ENCODE data around the gene DR1. TPM values are rescaled to one million over a fixed set of nuclear protein-coding genes. Genes with fewer than 3 reads are reported as not detected.

The DR1 gene
- total RNA-seq, 1 donor from 2014 or later, result 103 TPM

- no peak for DNase-seq (ENCODE audit: low spot score)
- Mint-ChIP-seq H3K36me3 (ENCODE audit: low read depth) (no peaks in the 10 kb centered on the region), H3K27me3 (ENCODE audit: low read depth) (no peaks in the 10 kb centered on the region), H3K4me1 (ENCODE audit: low read depth) (peaks cover 3% of the 10 kb centered on the region), H3K27ac (no peak overlapping the region), H3K4me3 (ENCODE audit: low read depth) (no peak overlapping the region), H3K9me3 (no peaks in the 10 kb centered on the region)
- intact Hi-C loops (cut with micrococcal nuclease), result no loop called here
Observed at GRCh38 chr1:93324486-93325464, 20.9 kb upstream of the DR1 start.

- H3K9me3 Mint-ChIP-seq, result no peaks in the 10 kb centered on the region
- H3K27me3 Mint-ChIP-seq (ENCODE audit: low read depth), result no peaks in the 10 kb centered on the region
- no peak overlapping the region for H3K27ac Mint-ChIP-seq
- intact Hi-C loops (cut with micrococcal nuclease), result no loop called here
- H3K4me1 Mint-ChIP-seq (ENCODE audit: low read depth), result peaks cover 3% of the 10 kb centered on the region
- no peak for DNase-seq (ENCODE audit: low spot score)
- peaks cover 4% of the 10 kb centered on the region for H3K36me3 Mint-ChIP-seq (ENCODE audit: low read depth)
- no peak overlapping the region for H3K4me3 Mint-ChIP-seq (ENCODE audit: low read depth)
Observed at GRCh38 chr1:93328809-93329760, 16.6 kb upstream of the DR1 start.

GRCh38 chr1:93330196-93330595, 15.5 kb upstream of the DR1 start:
- Mint-ChIP-seq H3K9me3 (no peaks in the 10 kb centered on the region), H3K27me3 (ENCODE audit: low read depth) (no peaks in the 10 kb centered on the region), H3K36me3 (ENCODE audit: low read depth) (peaks cover 4% of the 10 kb centered on the region), H3K4me1 (ENCODE audit: low read depth) (no peaks in the 10 kb centered on the region), H3K27ac (no peak overlapping the region), H3K4me3 (ENCODE audit: low read depth) (no peak overlapping the region)
- intact Hi-C loops (cut with micrococcal nuclease), result no loop called here
- no peak for DNase-seq (ENCODE audit: low spot score)

GRCh38 chr1:93330617-93331016, 15.1 kb upstream of the DR1 start:
- H3K36me3 Mint-ChIP-seq (ENCODE audit: low read depth), result peaks cover 4% of the 10 kb centered on the region
- H3K4me3 Mint-ChIP-seq (ENCODE audit: low read depth), result no peak overlapping the region
- intact Hi-C loops (cut with micrococcal nuclease), result no loop called here
- H3K27ac Mint-ChIP-seq, result no peak overlapping the region
- no peaks in the 10 kb centered on the region for H3K4me1 Mint-ChIP-seq (ENCODE audit: low read depth)
- no peak for DNase-seq (ENCODE audit: low spot score)
- H3K9me3 Mint-ChIP-seq, result no peaks in the 10 kb centered on the region
- no peaks in the 10 kb centered on the region for H3K27me3 Mint-ChIP-seq (ENCODE audit: low read depth)

GRCh38 chr1:93331412-93331811, 14.3 kb upstream of the DR1 start:
- intact Hi-C loops (cut with micrococcal nuclease), result no loop called here
- no peak for DNase-seq (ENCODE audit: low spot score)
- Mint-ChIP-seq H3K27ac (no peak overlapping the region), H3K4me1 (ENCODE audit: low read depth) (peaks cover 6% of the 10 kb centered on the region), H3K36me3 (ENCODE audit: low read depth) (peaks cover 7% of the 10 kb centered on the region), H3K4me3 (ENCODE audit: low read depth) (no peak overlapping the region), H3K27me3 (ENCODE audit: low read depth) (no peaks in the 10 kb centered on the region), H3K9me3 (no peaks in the 10 kb centered on the region)

GRCh38 chr1:93332368-93332767, 13.3 kb upstream of the DR1 start:
- no peak for DNase-seq (ENCODE audit: low spot score)
- intact Hi-C loops (cut with micrococcal nuclease), result no loop called here
- Mint-ChIP-seq H3K4me1 (ENCODE audit: low read depth) (peaks cover 16% of the 10 kb centered on the region), H3K4me3 (ENCODE audit: low read depth) (no peak overlapping the region), H3K27me3 (ENCODE audit: low read depth) (no peaks in the 10 kb centered on the region), H3K36me3 (ENCODE audit: low read depth) (peaks cover 15% of the 10 kb centered on the region), H3K27ac (no peak overlapping the region), H3K9me3 (no peaks in the 10 kb centered on the region)

- H3K4me1 Mint-ChIP-seq (ENCODE audit: low read depth), result peaks cover 25% of the 10 kb centered on the region
- no peak overlapping the region for H3K27ac Mint-ChIP-seq
- no peaks in the 10 kb centered on the region for H3K27me3 Mint-ChIP-seq (ENCODE audit: low read depth)
- intact Hi-C loops (cut with micrococcal nuclease), result no loop called here
- peaks cover 28% of the 10 kb centered on the region for H3K36me3 Mint-ChIP-seq (ENCODE audit: low read depth)
- no peak for DNase-seq (ENCODE audit: low spot score)
- no peak overlapping the region for H3K4me3 Mint-ChIP-seq (ENCODE audit: low read depth)
- no peaks in the 10 kb centered on the region for H3K9me3 Mint-ChIP-seq
Observed at GRCh38 chr1:93338387-93339146, 7.1 kb upstream of the DR1 start.

GRCh38 chr1:93339171-93339697, 6.5 kb upstream of the DR1 start:
- Mint-ChIP-seq H3K9me3 (no peaks in the 10 kb centered on the region), H3K27me3 (ENCODE audit: low read depth) (no peaks in the 10 kb centered on the region), H3K4me3 (ENCODE audit: low read depth) (no peak overlapping the region), H3K4me1 (ENCODE audit: low read depth) (peaks cover 25% of the 10 kb centered on the region), H3K36me3 (ENCODE audit: low read depth) (peaks cover 28% of the 10 kb centered on the region), H3K27ac (no peak overlapping the region)
- intact Hi-C loops (cut with micrococcal nuclease), result no loop called here
- DNase-seq (ENCODE audit: low spot score), result no peak

GRCh38 chr1:93340090-93340489, 5.6 kb upstream of the DR1 start:
- intact Hi-C loops (cut with micrococcal nuclease), result loop anchor here (10.0 kb wide), 2 partner anchors 375 to 535 kb away; partner anchors contain the start of genes DIPK1A and DNTTIP2
- Mint-ChIP-seq H3K27me3 (ENCODE audit: low read depth) (no peaks in the 10 kb centered on the region), H3K4me3 (ENCODE audit: low read depth) (no peak overlapping the region), H3K9me3 (no peaks in the 10 kb centered on the region), H3K27ac (no peak overlapping the region), H3K36me3 (ENCODE audit: low read depth) (peaks cover 30% of the 10 kb centered on the region), H3K4me1 (ENCODE audit: low read depth) (peaks cover 28% of the 10 kb centered on the region)
- no peak for DNase-seq (ENCODE audit: low spot score)

- intact Hi-C loops (cut with micrococcal nuclease), result loop anchor here (2.0 to 10.0 kb wide), 3 partner anchors 266 to 530 kb away; partner anchors contain the start of genes DIPK1A, DNTTIP2 and MTF2
- Mint-ChIP-seq H3K9me3 (no peaks in the 10 kb centered on the region), H3K4me3 (ENCODE audit: low read depth) (no peak overlapping the region), H3K27ac (no peak overlapping the region), H3K4me1 (ENCODE audit: low read depth) (peaks cover 14% of the 10 kb centered on the region), H3K27me3 (ENCODE audit: low read depth) (no peaks in the 10 kb centered on the region), H3K36me3 (ENCODE audit: low read depth) (peaks cover 27% of the 10 kb centered on the region)
- DNase-seq (ENCODE audit: low spot score), result no peak
Observed at GRCh38 chr1:93344484-93344883, 1.2 kb upstream of the DR1 start.

- H3K27me3 Mint-ChIP-seq (ENCODE audit: low read depth), result no peaks in the 10 kb centered on the region
- intact Hi-C loops (cut with micrococcal nuclease), result loop anchor here (2.0 to 10.0 kb wide), 5 partner anchors 266 to 530 kb away; partner anchors contain the start of genes DIPK1A, DNTTIP2, MTF2 and RPL5
Observed at GRCh38 chr1:93344886-93345632, 648 bp upstream of the DR1 start.

More at GRCh38 chr1:93344886-93345632, 648 bp upstream of the DR1 start:
- no peaks in the 10 kb centered on the region for H3K9me3 Mint-ChIP-seq
- DNase-seq (ENCODE audit: low spot score), result no peak
- peaks cover 16% of the 10 kb centered on the region for H3K4me1 Mint-ChIP-seq (ENCODE audit: low read depth)
- H3K27ac Mint-ChIP-seq, result peak overlapping the region; percentile 94
- H3K36me3 Mint-ChIP-seq (ENCODE audit: low read depth), result peaks cover 31% of the 10 kb centered on the region
- H3K4me3 Mint-ChIP-seq (ENCODE audit: low read depth), result peak overlapping the region; percentile 88

Data from activated T-helper 2 cell treated with anti-CD3 and anti-CD28 coated beads, Interferon-gamma antibody, Interleukin-2, Interleukin-4, amounts not matched to agents 10 μg/mL and 5 μg/mL and 100 μg/mL, durations not matched to agents 14 hours and 24 hours and 36 hours (primary cell).